Bronchial epithelial cell (primary cell): ENCODE data around the gene SMS. TPM values are rescaled to one million over a fixed set of nuclear protein-coding genes. Genes with fewer than 3 reads are reported as not detected.

Source experiments
- DNase-seq: peaks from one replicate; pipeline ENCODE4 v3.0.0-alpha.2; 2010; ENCODE audit warnings: low read depth
- FAIRE-seq: peaks from 2 replicates; lab custom pipeline; 2011; peaks lifted over from hg19 to GRCh38; lab: Jason Lieb, UNC
- H3K27me3 ChIP-seq: 2 replicates; pipeline ENCODE4 v1.5.1; 2011; ENCODE audit warnings: low read length; ENCODE audit not compliant: control insufficient read depth, insufficient read depth
- H3K36me3 ChIP-seq: 2 replicates; pipeline ENCODE4 v1.5.1; 2011; ENCODE audit warnings: low read length; ENCODE audit not compliant: control insufficient read depth, insufficient read depth
- H3K4me3 ChIP-seq: 2 replicates; pipeline ENCODE4 v1.5.1; 2011; ENCODE audit warnings: mild to moderate bottlenecking, low read depth, low read length, control low read depth
- CTCF ChIP-seq: IDR thresholded peaks from 2 replicates; pipeline ENCODE4 v1.5.1; 2011; ENCODE audit warnings: mild to moderate bottlenecking, moderate library complexity, low read length, control low read depth, inconsistent platforms; ENCODE audit not compliant: insufficient read depth, severe bottlenecking
- total RNA-seq: library from RNA; depleted of rRNA; stranded (reverse); fragments of >200 nt; gene quantifications from 2 replicates; pipeline ENCODE4 v1.2.1, GENCODE V29; 2014

The SMS gene
- total RNA-seq, 1 donor from 2014 or later, result 252 TPM

- Histone ChIP-seq H3K27me3 (no peaks in the 10 kb centered on the region), H3K4me3 (no peak overlapping the region), H3K36me3 (no peaks in the 10 kb centered on the region)
- TF ChIP-seq CTCF, result no peak
- FAIRE-seq (no peak), DNase-seq (no peak)
Measured at GRCh38 chrX:22043872-22044271, 103.4 kb downstream of the SMS start.

Other genes with a start within 250 kb of the SMS start
- not detected in 2 replicates for gene SMPX, start 182.6 kb upstream of the SMS start, total RNA-seq
- gene MBTPS2, start 101.1 kb upstream of the SMS start, total RNA-seq, result 3.9 and 4.6 TPM in 2 replicates
- gene YY2, start 84.7 kb upstream of the SMS start, total RNA-seq, result 0.79 and 1.3 TPM in 2 replicates
- gene PHEX, start 91.6 kb downstream of the SMS start, total RNA-seq, result 5.3 and 16.6 TPM in 2 replicates